GM21515 (cell line): ENCODE data around the gene MTRFR.
"Not testable (repeated sequence)": the region's sequence is repeated elsewhere in the genome, so short reads cannot be mapped to it uniquely, and the experiment has no call there.

Experiments used
- ATAC-seq: cut with Tn5 transposase; IDR thresholded peaks from one replicate; pipeline ENCODE4 v1.9.1; 2021; ENCODE audit not compliant: unreplicated experiment

MTRFR gene

DNA sequence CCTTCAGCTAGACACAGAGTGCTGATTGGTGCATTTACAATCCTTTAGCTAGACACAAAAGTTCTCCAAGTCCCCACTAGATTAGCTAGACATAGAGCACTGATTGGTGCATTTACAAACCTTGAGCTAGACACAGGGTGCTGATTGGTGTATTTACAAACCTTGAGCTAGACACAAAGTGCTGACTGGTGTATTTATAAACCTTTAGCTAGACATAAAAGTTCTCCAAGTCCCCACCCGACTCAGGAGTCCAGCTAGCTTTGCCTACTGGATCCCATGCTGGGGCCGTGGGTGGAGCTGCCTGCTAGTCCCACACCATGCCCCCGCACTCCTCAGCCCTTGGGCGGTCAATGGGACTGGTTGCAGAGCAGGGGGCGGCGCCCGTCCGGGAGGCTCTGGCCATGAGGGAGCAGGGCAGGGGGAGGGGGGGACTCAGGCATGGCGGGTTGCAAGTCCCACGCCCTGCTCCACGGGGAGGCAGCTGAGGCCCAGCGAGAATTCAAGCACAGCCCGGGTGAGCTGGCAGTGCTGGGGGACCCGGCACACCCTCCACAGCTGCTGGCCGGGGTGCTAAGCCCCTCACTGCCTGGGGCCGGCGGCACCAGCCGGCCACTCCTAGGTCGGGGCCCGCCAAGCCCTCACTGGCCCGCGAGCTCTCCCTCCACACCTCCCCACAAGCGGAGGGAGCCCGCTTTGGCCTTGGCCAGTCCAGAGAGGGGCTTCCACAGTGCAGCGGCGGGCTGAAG lies 15.9 kb downstream of the MTRFR start:
- ATAC-seq, result not testable (repeated sequence)

- no peak for ATAC-seq
These were observed 17.5 kb downstream of the MTRFR start for GRCh38 chr12:123250471-123251383.

DNA sequence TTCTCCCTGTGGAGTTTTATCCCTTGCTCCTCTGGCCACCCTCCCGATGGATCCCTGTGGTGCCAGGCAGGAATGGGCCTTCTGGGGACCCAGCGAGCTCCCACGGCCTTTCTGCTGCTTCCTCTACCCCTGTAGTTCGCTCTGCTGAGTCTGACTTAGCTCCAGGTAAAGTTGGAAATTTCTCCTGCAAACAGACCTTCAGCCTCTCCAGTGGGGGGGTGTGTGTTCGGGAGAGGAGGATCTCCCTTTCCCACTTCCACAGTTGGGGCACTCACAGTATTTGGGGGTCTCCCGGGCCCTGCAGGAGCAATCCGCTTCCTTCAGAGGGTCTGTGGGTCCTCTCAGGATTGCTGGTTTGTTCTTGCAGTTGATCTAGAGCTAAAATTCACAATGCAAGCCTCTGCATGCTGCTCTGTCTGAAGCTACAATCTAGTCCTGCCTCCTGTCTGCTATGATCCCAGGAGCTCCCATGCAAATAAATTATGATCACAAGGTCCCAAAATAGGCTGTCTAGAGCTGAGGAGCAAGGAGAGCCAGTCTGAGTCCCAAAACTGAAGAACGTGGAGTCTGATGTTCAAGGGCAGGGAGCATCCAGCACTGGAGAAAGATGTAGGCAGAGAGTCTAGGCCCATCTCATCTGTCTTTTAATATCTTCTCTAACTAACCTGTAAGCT lies 18.3 kb downstream of the MTRFR start:
- ATAC-seq, result no peak

GRCh38 chr12:123252365-123252764 lies 19.1 kb downstream of the MTRFR start:
- not testable (repeated sequence) for ATAC-seq

DNA sequence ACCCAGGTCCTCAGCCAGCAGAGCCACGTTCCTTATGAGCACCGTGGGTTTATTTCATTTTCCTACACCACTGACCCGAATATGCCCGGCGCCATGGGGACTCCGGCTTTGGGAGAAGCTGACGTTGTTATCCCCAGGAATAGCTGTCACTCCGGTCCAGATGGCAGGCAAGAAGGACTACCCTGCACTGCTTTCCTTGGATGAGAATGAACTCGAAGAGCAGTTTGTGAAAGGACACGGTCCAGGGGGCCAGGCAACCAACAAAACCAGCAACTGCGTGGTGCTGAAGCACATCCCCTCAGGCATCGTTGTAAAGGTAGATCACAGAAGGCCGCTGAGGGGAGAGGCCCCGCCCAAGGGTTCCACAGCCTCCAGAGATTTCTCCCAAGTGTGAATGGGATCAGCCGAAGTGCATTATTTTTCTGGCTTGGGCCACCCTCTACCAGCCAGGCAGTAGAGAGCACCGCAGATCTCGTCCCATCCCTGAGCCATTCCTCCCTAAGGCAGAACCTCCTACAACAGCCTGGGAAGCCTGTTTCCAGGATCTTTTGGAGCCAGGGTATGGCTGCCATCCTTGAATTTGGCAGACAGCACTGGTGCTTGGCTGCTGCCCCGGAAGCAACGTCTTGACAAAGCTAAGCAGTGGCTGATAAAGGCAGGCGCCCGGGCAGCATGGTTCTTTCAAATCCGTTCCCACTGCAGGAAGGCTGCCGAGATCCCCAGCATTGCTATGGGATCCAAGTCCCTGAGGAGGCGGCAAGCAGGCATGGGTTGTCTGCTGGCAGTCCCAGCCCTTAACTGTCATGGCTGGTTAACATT lies 20.6 kb downstream of the MTRFR start:
- ATAC-seq, result no peak

- ATAC-seq, result no peak
These were observed 21.7 kb downstream of the MTRFR start for GRCh38 chr12:123254853-123255446.

DNA sequence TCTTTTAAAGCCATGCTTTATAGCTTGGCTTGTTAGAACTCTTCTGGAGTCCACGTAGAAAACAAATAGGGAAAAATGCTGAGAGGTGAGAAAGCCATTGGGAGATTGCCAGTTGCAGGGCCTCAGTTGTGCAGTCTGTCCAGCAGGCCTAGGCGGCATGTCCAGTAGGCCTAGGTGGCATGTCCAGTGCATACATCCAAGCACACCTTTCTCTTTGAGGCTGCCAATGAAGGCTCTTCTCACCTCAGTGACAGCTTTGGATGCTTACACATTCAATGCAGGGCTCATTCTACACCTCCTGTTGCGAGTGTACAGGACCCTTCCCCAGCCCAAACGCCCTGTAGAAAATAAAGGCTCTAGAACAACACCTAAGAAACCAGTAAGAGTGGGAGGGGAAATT lies 25.4 kb downstream of the MTRFR start:
- no peak for ATAC-seq

- ATAC-seq, result no peak
These were observed 26.8 kb downstream of the MTRFR start for GRCh38 chr12:123260081-123260480.

DNA sequence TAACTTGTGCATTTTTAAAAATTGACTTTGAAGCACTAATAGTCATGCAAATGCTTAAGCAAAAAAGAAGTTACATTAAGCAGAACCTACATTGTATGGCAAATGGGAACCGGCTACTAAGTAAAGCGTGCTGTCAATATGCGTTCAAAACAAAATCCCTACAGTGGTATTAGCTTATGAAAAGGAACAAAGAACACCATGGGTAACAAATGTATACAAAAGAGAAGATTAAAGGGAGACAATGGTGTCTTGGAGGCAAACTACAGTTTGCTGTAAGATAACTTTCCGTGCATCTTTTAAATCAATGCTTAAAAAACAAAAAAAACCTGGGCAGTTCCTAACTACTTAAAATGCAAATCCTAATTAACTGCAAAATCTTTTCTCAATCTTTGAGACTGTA lies 28.0 kb downstream of the MTRFR start:
- no peak for ATAC-seq

DNA sequence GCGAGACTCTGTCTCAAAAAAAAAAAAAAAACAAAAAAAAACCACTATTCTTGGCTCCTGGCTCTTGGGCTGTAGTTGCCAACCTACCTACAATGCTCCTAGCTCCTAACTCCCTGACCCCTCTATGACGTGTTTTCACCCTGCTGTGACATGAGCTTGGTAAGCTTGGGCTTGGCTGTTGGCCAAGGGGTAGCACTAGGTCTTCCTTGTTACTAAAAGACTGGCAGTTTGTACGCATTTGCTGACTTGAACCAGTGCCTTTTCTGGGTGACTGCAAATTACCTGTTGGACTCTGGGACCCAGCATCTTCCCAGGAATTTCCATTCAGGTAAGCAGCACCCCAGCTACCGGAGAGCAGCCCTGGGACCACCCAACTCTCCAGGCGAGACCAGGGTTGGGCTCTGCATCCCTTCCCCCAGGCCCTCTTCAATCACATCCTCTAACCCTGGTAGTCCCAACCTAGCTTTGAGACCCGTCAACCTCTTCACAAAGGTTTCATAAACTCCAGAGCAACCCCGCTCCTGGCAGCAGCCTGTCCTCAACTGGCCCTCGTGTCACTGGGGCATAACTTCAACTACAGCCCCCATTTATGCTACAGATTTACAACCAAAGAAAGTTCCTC lies 30.1 kb downstream of the MTRFR start:
- no peak for ATAC-seq

GRCh38 chr12:123264642-123265041 lies 31.4 kb downstream of the MTRFR start:
- ATAC-seq, result no peak

DNA sequence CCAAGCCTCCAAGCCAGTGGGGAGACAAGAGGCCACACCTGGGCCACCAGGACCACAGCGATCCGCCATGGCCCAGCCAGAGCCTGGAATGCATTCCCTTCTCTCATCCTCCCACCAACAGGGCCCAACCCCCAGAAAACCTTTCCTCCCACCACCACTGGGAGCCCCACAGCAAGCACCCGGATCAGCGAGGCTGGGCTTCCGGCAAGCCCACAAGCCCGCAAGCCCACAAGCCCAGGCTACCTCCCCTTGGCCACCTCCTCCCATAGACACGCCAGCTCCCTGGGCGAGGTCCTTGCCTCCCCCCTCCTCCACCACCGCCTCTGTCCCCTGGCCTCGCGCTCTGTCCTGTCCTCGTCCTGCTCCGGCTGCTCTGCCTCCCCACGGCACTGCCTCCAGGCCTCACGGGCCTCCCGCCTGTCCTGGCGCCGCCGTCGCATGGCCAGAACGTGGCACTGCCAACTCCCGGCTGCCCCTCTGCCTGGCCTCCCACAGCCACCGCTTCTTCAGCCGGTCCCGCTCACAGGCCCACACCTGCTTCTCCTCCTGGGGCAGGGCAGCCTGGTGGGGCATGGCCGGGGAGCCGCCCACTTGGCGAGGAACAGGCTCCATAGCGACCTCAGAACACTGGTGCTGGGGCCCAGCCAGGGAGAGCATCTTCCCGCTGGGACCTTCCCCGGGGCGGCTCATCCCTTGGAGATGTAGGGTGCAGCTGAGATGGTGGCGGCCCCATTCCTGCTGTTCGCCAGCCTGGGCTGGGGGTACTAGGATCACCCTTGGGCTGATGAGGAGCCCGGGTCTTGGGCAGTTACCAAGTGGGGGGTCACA lies 32.8 kb downstream of the MTRFR start:
- ATAC-seq, result no peak

DNA sequence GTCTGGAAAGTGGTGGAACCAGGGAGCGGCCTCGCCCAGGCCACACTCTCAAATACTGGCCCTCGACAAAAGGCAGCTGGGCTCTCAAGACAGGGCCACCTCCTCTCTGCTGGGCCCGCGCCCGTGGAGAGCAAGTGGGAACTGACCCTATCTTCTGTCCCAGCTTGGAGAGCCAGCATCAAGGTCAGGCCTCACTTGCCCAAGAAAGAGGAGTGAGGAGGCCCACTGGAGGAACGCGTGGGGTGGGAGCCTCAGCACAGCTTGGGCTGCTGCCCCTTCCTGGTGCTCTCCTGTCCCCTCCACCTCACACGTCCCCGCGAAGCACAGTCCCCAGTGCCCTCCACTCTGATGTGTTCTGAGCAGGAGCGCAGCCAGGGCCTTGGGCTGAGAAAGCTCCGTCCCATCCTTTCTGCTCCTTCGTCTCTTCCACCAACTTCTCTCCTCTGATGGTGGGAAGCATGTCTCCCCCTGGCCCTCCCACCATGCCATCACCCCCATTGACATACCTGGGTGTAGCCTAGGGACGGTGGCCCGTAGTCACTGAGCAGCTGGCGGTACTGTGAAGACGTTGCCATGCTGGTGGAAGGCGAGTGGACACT lies 33.5 kb downstream of the MTRFR start:
- no peak for ATAC-seq

DNA sequence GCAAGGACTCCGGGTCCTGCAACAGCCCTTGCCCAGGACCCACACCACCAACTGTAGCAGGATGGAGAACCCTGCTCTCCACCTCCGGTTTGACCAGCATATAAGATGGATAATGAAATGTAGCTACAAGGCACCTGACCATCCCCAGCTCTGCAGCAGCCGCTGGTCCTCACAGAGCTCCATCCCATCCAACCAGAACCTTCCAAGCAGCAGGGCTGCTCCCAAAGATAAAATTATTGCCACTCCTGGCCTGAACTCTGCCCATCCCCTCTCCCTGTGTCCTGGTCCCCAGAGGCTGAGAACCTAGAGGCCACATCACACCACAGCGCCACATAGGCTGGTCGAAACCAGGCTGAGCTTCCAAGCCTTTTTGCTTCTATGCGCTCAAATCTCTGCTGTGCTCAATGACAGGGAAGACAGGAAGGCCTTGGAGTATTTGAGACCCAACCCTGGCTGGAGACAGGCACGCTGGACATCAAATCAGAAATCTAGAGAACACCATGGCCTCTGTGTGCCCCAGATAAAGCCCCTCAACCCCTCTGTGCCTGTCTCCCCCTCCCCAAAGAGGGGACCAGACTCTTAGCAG lies 34.2 kb downstream of the MTRFR start:
- no peak for ATAC-seq

GRCh38 chr12:123267991-123268843 lies 35.0 kb downstream of the MTRFR start:
- no peak for ATAC-seq

DNA sequence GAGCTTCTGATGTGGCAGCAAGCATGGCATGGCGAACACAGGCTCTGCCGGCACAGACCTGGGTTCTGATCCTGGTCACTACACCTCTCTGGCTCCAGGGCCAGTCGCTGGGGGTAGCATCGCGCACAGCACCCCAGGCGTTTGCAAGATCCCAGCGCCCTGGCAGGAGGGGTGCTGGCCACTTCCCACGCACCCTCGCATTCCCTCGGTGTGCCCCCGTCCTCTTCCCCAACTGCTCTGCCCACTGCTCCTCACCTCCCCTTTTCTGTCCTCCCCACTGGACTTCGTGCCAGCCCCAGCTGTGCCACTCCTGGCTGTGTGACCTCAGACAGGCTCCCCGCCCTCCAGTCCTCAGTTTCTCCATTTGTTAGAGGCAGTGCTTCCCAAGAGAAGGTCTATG lies 35.6 kb downstream of the MTRFR start:
- ATAC-seq, result no peak

DNA sequence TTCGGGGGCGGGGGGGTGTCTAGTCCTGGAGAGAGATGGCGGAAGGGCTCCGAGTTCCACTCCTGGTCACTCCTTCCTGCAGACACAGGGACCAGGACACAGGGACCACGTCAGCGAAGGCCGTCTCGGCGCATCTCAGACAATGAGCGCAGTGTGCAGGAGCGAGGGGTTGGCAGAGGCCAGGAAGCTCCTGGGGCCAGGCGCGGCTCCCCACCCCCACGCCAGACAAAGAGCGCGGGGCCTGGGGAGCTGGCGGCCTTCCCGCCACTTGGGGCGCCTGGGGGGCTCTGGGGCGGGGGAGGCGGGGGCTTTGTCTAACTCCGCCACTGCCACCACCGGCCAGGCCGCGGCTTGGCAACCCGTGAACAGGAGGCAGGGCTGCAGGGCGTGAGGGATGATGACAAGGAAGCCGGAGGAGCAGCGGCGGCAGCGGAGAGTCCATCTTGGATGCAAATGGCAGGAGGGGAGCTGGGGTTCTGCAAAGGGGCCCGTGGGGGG lies 36.2 kb downstream of the MTRFR start:
- no peak for ATAC-seq
